DND-41 (cell line): Measurements from ENCODE around the gene PRKAR1B.

Experiments
- EZH2 ChIP-seq: IDR thresholded peaks from 3 replicates; pipeline ENCODE4 v1.6.1; 2012; ENCODE audit warnings: borderline replicate concordance, low read depth, mild to moderate bottlenecking, moderate library complexity, low read length, inconsistent platforms; ENCODE audit not compliant: severe bottlenecking
- TF ChIP-seq, protein P1 (sequence below): IDR thresholded peaks from 2 replicates; pipeline ENCODE4 v1.5.1; 2012; ENCODE audit warnings: borderline replicate concordance, low read length, moderate library complexity, mild to moderate bottlenecking; ENCODE audit not compliant: poor library complexity, severe bottlenecking; ENCODE audit errors: extremely low read depth

DNA sequence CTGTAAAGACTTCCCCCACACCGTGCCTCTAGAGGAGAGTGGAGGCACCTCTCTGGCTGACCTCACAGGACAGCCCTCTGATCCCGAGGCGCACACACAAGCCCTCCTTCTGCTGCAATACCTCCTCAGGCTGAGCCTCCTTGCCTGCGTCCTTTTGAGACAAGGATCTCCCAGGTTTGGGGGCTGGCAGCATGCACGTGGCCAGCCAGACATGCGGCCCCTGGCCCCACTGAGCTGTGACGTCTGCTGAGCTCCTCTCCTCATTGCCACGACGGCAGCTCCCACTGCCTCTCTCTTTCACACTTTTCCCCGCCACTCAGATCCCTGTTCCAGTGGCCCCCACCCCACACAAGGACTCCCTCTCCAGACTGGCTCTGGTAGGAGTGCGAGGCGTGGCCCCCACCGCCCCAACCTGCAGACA lies 12.8 kb downstream of the PRKAR1B start:
- TF ChIP-seq, protein P1, sequence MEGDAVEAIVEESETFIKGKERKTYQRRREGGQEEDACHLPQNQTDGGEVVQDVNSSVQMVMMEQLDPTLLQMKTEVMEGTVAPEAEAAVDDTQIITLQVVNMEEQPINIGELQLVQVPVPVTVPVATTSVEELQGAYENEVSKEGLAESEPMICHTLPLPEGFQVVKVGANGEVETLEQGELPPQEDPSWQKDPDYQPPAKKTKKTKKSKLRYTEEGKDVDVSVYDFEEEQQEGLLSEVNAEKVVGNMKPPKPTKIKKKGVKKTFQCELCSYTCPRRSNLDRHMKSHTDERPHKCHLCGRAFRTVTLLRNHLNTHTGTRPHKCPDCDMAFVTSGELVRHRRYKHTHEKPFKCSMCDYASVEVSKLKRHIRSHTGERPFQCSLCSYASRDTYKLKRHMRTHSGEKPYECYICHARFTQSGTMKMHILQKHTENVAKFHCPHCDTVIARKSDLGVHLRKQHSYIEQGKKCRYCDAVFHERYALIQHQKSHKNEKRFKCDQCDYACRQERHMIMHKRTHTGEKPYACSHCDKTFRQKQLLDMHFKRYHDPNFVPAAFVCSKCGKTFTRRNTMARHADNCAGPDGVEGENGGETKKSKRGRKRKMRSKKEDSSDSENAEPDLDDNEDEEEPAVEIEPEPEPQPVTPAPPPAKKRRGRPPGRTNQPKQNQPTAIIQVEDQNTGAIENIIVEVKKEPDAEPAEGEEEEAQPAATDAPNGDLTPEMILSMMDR = no peak
- TF ChIP-seq EZH2 = no peak
